Neural cell (in vitro differentiated cells): ENCODE measurements around the gene ATG4C. TPM values are rescaled to one million over a fixed set of nuclear protein-coding genes. Genes with fewer than 3 reads are reported as not detected.
"Not testable (repeated sequence)": the region's sequence is repeated elsewhere in the genome, so short reads cannot be mapped to it uniquely, and the experiment has no call there.

Experiments
- H2AFZ ChIP-seq: fragments of 200-600, 300-800 bp; sonication (generic), shearing (Covaris generic); 2 replicates; pipeline ENCODE4 v1.6.0; 2014; ENCODE audit warnings: low read depth, mild to moderate bottlenecking, antibody characterized with exemption, low read length, moderate library complexity
- H3F3A ChIP-seq: fragments of 200-600 bp; shearing (Covaris generic); 2 replicates; pipeline ENCODE4 v1.6.1; 2016; ENCODE audit warnings: mild to moderate bottlenecking, moderate library complexity, mixed read lengths, antibody characterized with exemption, low read length; ENCODE audit not compliant: insufficient read depth, poor library complexity, severe bottlenecking
- H3K27ac ChIP-seq: fragments of 200-600, 300-800 bp; sonication (generic), shearing (Covaris generic); 2 replicates; pipeline ENCODE4 v1.5.1; 2014; ENCODE audit warnings: mild to moderate bottlenecking, low read length, moderate library complexity
- H3K27me3 ChIP-seq: fragments of 300-800, 200-600 bp; sonication (generic), shearing (Covaris generic); 2 replicates; pipeline ENCODE4 v1.6.0; 2014; ENCODE audit warnings: mild to moderate bottlenecking, low read depth, low read length, moderate library complexity; ENCODE audit not compliant: insufficient read depth
- H3K36me3 ChIP-seq: fragments of 300-800, 200-600 bp; sonication (generic), shearing (Covaris generic); 2 replicates; pipeline ENCODE4 v1.5.1; 2014; ENCODE audit warnings: mild to moderate bottlenecking, antibody characterized with exemption, low read length, moderate library complexity; ENCODE audit not compliant: insufficient read depth
- H3K4me2 ChIP-seq: fragments of 300-800, 200-600 bp; sonication (generic), shearing (Covaris generic); 2 replicates; pipeline ENCODE4 v1.6.0; 2014; ENCODE audit warnings: mild to moderate bottlenecking, low read length
- H3K4me3 ChIP-seq: fragments of 300-800, 200-600 bp; sonication (generic), shearing (Covaris generic); 2 replicates; pipeline ENCODE4 v1.5.1; 2014; ENCODE audit warnings: mild to moderate bottlenecking, low read length, moderate library complexity
- H3K79me2 ChIP-seq: fragments of 200-600 bp; shearing (Covaris generic); replicated peaks from 2 replicates; pipeline ENCODE4 v1.6.0; 2014; ENCODE audit warnings: mild to moderate bottlenecking, low read length, moderate library complexity; ENCODE audit not compliant: insufficient read depth
- H3K9ac ChIP-seq: fragments of 300-800, 200-600 bp; sonication (generic), shearing (Covaris generic); 2 replicates; pipeline ENCODE4 v1.6.1; 2016; ENCODE audit warnings: mild to moderate bottlenecking, low read length, mixed read lengths
- H3K9me2 ChIP-seq: fragments of 200-600 bp; shearing (Covaris generic); 2 replicates; pipeline ENCODE4 v1.6.1; 2016; ENCODE audit warnings: mild to moderate bottlenecking, low read length, mixed read lengths; ENCODE audit not compliant: insufficient read depth
- H3K9me3 ChIP-seq: fragments of 200-600, 300-800 bp; sonication (generic), shearing (Covaris generic); 2 replicates; pipeline ENCODE4 v1.6.1; 2016; ENCODE audit warnings: mild to moderate bottlenecking, mixed run types, low read length, moderate library complexity, mixed read lengths
- H4K20me1 ChIP-seq: fragments of 200-600 bp; shearing (Covaris generic); 2 replicates; pipeline ENCODE4 v1.6.1; 2016; ENCODE audit warnings: mild to moderate bottlenecking, mixed run types; ENCODE audit not compliant: insufficient read depth
- EZH2 ChIP-seq: fragments of 200-600, 300-800 bp; shearing (Covaris generic), sonication (generic); IDR thresholded peaks from 2 replicates; pipeline ENCODE4 v1.6.1; 2014; ENCODE audit warnings: antibody characterized with exemption, low read length, borderline replicate concordance, mild to moderate bottlenecking; ENCODE audit not compliant: insufficient read depth, poor library complexity, severe bottlenecking
- POLR2AphosphoS5 ChIP-seq: IDR thresholded peaks from 2 replicates; pipeline ENCODE4 v1.6.1; 2012
- RAD21 ChIP-seq: fragments of 450-650 bp; conservative IDR thresholded peaks from 2 replicates; pipeline ENCODE4 v1.6.1; 2014; ENCODE audit warnings: antibody characterized with exemption, mild to moderate bottlenecking, moderate library complexity
- TAF1 ChIP-seq: IDR thresholded peaks from 2 replicates; pipeline ENCODE4 v1.6.1; 2012; ENCODE audit warnings: low read depth
- polyA plus RNA-seq: library from polyadenylated mRNA; depleted of rRNA; stranded (reverse); fragments of >200 nt; gene quantifications from 2 replicates; pipeline ENCODE4 v1.2.3, GENCODE V29; 2014
- TF ChIP-seq, protein P1 (sequence below): fragments of 450-650 bp; IDR thresholded peaks from 2 replicates; pipeline ENCODE4 v1.5.1; 2014; ENCODE audit warnings: antibody characterized with exemption, mild to moderate bottlenecking, moderate library complexity; ENCODE audit not compliant: poor library complexity, severe bottlenecking

Gene ATG4C
- polyA plus RNA-seq, 1 donor from 2014 or later = 11.0 TPM

DNA sequence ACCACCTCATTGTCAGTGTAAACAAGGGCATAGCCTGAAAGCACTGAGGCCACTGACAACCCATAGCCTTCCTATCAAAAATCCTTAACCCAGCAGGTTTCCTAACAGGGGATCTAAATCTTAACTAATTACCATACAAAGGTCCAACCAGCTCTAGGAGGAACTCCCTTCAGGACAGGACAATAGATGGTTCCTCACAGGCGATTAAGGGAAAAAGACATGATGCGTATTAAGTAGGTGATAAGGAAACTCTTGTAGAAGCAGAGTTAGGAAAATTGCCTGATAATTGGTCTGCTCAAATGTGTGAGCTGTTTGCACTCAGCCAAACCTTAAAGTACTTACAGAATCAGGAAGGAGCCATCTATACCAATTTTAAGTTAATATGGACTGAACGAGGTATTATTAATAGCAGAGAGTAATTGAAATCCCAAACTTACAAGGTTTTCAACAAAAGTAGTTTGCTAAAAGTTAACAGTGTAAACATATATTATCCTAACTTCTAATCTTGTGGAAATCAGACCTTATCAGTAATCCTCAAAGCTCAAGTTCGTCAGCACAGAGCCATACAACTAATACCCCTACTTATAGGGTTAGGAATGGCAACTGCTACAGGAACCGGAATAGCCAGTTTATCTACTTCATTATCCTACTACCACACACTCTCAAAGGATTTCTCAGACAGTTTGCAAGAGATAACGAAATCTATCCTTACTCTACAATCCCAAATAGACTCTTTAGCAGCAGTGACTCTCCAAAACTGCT lies 23.7 kb upstream of the ATG4C start:
- not testable (repeated sequence) for H3K27ac ChIP-seq, H4K20me1 ChIP-seq, H3K27me3 ChIP-seq, H3K36me3 ChIP-seq, H3K9ac ChIP-seq, H3K79me2 ChIP-seq, H2AFZ ChIP-seq, H3K9me3 ChIP-seq, H3K4me2 ChIP-seq, H3K4me3 ChIP-seq, H3K9me2 ChIP-seq, H3F3A ChIP-seq

DNA sequence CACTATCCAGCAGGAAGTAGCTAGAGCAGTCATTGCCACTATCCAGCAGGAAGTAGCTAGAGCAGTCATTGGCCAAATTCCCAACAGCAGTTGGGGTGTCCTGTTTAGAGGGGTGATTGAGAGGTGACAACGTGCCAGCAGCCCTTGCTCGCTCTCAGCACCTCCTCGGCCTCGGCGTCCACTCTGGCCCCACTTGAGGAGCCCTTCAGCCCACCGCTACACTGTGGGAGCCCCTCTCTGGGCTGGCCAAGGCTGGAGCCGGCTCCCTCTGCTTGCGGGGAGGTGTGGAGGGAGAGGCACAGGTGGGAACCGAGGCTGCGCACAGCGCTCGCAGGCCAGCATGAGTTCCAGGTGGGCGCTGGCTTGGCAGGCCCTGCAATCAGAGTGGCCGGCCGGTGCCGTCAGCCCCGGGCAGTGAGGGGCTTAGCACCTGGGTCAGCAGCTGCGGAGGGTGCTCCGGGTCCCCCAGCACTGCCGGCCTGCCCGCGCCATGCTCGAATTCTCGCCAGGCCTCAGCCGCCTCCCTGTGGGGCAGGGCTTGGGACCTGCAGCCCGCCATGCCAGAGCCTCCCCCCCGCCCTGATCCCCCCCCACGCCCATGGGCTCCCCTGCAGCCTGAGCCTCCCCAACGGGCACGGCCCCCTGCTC lies 22.6 kb upstream of the ATG4C start:
- H2AFZ ChIP-seq, H3K9me3 ChIP-seq, H3K9me2 ChIP-seq, H3K4me2 ChIP-seq, H3F3A ChIP-seq, H3K9ac ChIP-seq, H3K36me3 ChIP-seq, H3K27ac ChIP-seq, H3K27me3 ChIP-seq, H4K20me1 ChIP-seq, H3K79me2 ChIP-seq, H3K4me3 ChIP-seq: not testable (repeated sequence)

GRCh38 chr1:62762027-62762426 lies 21.9 kb upstream of the ATG4C start:
- not testable (repeated sequence) for H4K20me1 ChIP-seq

GRCh38 chr1:62765981-62766380 lies 18.0 kb upstream of the ATG4C start:
- no peak overlapping the region for H2AFZ ChIP-seq
- no peaks in the 10 kb centered on the region for H3K9me2 ChIP-seq
- no peaks in the 10 kb centered on the region for H3K9me3 ChIP-seq
- H3K27me3 ChIP-seq = no peaks in the 10 kb centered on the region
- TF ChIP-seq EZH2 (no peak), POLR2AphosphoS5 (no peak), TAF1 (no peak), RAD21 (no peak)
- TF ChIP-seq, protein P1, sequence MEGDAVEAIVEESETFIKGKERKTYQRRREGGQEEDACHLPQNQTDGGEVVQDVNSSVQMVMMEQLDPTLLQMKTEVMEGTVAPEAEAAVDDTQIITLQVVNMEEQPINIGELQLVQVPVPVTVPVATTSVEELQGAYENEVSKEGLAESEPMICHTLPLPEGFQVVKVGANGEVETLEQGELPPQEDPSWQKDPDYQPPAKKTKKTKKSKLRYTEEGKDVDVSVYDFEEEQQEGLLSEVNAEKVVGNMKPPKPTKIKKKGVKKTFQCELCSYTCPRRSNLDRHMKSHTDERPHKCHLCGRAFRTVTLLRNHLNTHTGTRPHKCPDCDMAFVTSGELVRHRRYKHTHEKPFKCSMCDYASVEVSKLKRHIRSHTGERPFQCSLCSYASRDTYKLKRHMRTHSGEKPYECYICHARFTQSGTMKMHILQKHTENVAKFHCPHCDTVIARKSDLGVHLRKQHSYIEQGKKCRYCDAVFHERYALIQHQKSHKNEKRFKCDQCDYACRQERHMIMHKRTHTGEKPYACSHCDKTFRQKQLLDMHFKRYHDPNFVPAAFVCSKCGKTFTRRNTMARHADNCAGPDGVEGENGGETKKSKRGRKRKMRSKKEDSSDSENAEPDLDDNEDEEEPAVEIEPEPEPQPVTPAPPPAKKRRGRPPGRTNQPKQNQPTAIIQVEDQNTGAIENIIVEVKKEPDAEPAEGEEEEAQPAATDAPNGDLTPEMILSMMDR = no peak
- no peaks in the 10 kb centered on the region for H3K36me3 ChIP-seq
- H4K20me1 ChIP-seq = no peaks in the 10 kb centered on the region
- no peaks in the 10 kb centered on the region for H3K79me2 ChIP-seq
- H3K4me2 ChIP-seq = no peak overlapping the region
- H3K27ac ChIP-seq = no peak overlapping the region
- H3K9ac ChIP-seq = no peak overlapping the region
- H3K4me3 ChIP-seq = no peak overlapping the region
- H3F3A ChIP-seq = no peaks in the 10 kb centered on the region

More at GRCh38 chr1:62762027-62762426, 21.9 kb upstream of the ATG4C start:
- H3K4me2 ChIP-seq, H2AFZ ChIP-seq, H3K27ac ChIP-seq, H3K79me2 ChIP-seq, H3K27me3 ChIP-seq, H3K9me2 ChIP-seq, H3K4me3 ChIP-seq, H3K9ac ChIP-seq, H3F3A ChIP-seq, H3K36me3 ChIP-seq, H3K9me3 ChIP-seq: not testable (repeated sequence)

DNA sequence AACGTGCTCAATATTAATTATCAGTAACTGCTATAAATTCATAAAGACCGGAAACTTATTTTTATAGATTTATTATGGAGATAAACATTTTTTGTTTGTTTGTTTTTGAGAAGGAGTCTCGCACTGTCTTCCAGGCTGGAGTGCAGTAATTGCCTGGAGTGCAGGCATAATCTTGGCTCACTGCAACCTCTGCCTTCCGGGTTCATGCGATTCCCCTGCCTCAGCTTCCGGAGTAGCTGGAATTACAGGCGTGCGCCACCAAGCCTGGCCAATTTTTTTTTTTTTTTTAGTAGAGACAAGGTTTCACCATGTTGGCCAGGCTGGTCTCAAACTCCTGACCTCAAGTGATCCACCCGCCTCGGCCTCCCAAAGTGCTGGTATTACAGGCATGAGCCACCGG lies 15.4 kb upstream of the ATG4C start:
- not testable (repeated sequence) for H3K9me2 ChIP-seq, H4K20me1 ChIP-seq, H2AFZ ChIP-seq, H3K79me2 ChIP-seq, H3K4me3 ChIP-seq, H3K9ac ChIP-seq, H3K27ac ChIP-seq, H3K36me3 ChIP-seq, H3K9me3 ChIP-seq, H3K27me3 ChIP-seq, H3F3A ChIP-seq, H3K4me2 ChIP-seq
